Measurements from ENCODE around the gene BATF. TPM values are rescaled to one million over a fixed set of nuclear protein-coding genes. Genes with fewer than 3 reads are reported as not detected.

BATF gene
- total RNA-seq, 1 donor from 2014 or later = not detected

DNA sequence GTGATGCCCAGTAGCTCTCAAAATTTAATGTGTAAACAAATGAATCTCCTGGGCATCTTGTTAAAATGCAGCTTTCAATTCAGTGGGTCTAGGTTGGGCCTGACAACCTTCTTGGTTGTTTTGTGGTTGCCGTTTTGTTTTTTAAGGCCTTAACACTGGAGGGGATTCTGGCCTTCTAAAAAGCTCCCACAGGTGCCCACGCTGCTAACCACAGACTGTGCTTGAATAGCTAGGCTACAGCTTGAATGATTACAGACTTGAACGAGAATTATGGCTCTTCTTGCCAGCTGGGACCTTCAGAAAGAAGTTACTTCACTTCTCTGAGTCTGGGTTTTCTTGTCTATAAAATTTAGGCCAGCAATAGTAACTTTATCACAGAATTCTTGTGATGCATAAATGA is 54.8 kb downstream of the BATF start:
- no peak for TF ChIP-seq CTCF (conservative IDR thresholded peaks at IDR 0.05; ENCODE audit: low read depth, low read length)
- H3K4me3 ChIP-seq (ENCODE audit: low read depth, low read length) = no peak overlapping the region
- DNase-seq (ENCODE audit: low read depth) = no peak

- peak overlapping the region; percentile 77 for H3K4me3 ChIP-seq (ENCODE audit: low read depth, low read length)
- peak; percentile 94 for TF ChIP-seq CTCF (conservative IDR thresholded peaks at IDR 0.05; ENCODE audit: low read depth, low read length)
- DNase-seq (ENCODE audit: low read depth) = no peak
Observed at GRCh38 chr14:75577729-75578101, 55.4 kb downstream of the BATF start.

DNA sequence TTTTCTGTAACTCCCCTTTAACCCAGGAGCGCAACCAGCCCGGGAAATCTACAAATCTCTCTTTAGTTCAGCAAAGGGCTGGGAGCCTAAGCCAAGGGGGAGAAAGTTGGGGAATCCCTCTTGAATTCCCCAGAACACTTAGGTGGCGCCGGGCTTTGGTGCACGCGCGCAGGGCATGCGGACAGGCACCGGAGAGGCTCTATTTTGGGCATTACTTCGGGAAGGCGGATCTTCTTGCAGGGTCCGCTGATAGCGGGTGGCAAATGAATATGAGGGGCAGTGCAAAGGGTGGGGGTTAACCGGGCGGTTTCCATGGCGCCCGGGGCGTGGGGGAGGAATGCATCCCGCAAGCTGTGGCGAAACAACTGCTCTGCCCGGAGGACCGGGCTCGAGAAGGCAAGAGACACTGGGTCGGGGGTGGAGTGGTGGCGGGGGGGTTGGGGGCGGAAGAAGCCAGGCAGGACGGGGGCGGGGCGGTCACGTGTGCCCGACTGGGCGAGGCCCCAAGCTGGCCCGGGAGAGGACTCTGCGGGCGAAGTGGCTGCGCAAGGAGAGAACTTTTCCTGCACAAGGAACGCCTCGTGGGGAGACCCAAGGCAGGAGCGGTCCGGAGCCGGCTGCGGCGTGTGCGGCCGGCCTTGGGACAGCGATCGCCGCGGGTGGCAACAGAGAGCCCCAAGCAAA is 56.0 kb downstream of the BATF start, which contains the start of gene FLVCR2:
Gene FLVCR2 (plus strand): TSS at position 519 of the 684 bp plus-strand sequence. CDS start 353 bp downstream, outside the sequence.
- H3K4me3 ChIP-seq (ENCODE audit: low read depth, low read length) = peak within 1 kb of the TSS; percentile 77
- DNase-seq (ENCODE audit: low read depth) = no peak
- TF ChIP-seq CTCF (conservative IDR thresholded peaks at IDR 0.05; ENCODE audit: low read depth, low read length) = no peak

- peak overlapping the region; percentile 77 for H3K4me3 ChIP-seq (ENCODE audit: low read depth, low read length)
- peak; percentile 55 for TF ChIP-seq CTCF (conservative IDR thresholded peaks at IDR 0.05; ENCODE audit: low read depth, low read length)
- DNase-seq (ENCODE audit: low read depth) = no peak
Observed at GRCh38 chr14:75578786-75579337, 56.6 kb downstream of the BATF start.

- no peak for TF ChIP-seq CTCF (conservative IDR thresholded peaks at IDR 0.05; ENCODE audit: low read depth, low read length)
- no peak for DNase-seq (ENCODE audit: low read depth)
- peak overlapping the region; percentile 77 for H3K4me3 ChIP-seq (ENCODE audit: low read depth, low read length)
Observed at GRCh38 chr14:75579338-75579864, 57.1 kb downstream of the BATF start.

- no peak for DNase-seq (ENCODE audit: low read depth)
- TF ChIP-seq CTCF (conservative IDR thresholded peaks at IDR 0.05; ENCODE audit: low read depth, low read length) = no peak
- H3K4me3 ChIP-seq (ENCODE audit: low read depth, low read length) = peak overlapping the region; percentile 77
Observed at GRCh38 chr14:75579882-75580281, 57.6 kb downstream of the BATF start.

Data from epithelial cell of proximal tubule (primary cell).